Measurements from ENCODE around the gene RIPOR3. TPM values are rescaled to one million over a fixed set of nuclear protein-coding genes. Genes with fewer than 3 reads are reported as not detected.

RIPOR3 gene
- total and polyA plus RNA-seq, 9 of the 15 experiments (the other 6 are each of a cell fraction or from before 2014, with no cell fraction given), result 3.3 to 62.7 (median 21.4) TPM

GRCh38 chr20:50625986-50626677 is 65.2 kb downstream of the RIPOR3 start:
- 0 out of 2 replicates have a peak, but pooled peaks cover 7% of the 10 kb centered on the region for H4K20me1 ChIP-seq (replicated peaks; ENCODE audit: control insufficient read depth, insufficient read depth, low read length)
- intact Hi-C loops (cut with micrococcal nuclease) (loop anchor here (1.0 to 5.0 kb wide), 3 partner anchors 87 to 161 kb away; no protein-coding TSS in a partner anchor), in situ Hi-C loops (cut with MboI) (no loop called here)
- H3K4me1 ChIP-seq (replicated peaks in 1 of 2; ENCODE audit: control insufficient read depth in 2 of 2, insufficient read depth in 2 of 2, low read length in 2 of 2), result peaks cover 0 to 31% of the 10 kb centered on the region in 2 experiments; a peak in 3 of 5 replicates
- no TSS peak for BruUV-seq (replicated peaks)
- CTCF ChIA-PET (ENCODE audit: low intra/inter-chr PET ratio), result interaction anchor here (0.6 to 2.4 kb wide), 4 partner anchors 118 to 694 kb away, joined by 4 to 20 read pairs (median 10); no protein-coding TSS in a partner anchor
- peak; percentile 91 for ATAC-seq
- 0 out of 4 replicates have a peak overlapping the region, but pooled peaks of 1 of the 2 experiments have one; percentile 21 for H3K9ac ChIP-seq (ENCODE audit: insufficient read depth in 1 of 2, low read depth in 2 of 2, low read length in 2 of 2)
- H3K36me3 ChIP-seq (ENCODE audit: control insufficient read depth, insufficient read depth, low read length), result peaks cover 64% of the 10 kb centered on the region
- POLR2A ChIA-PET, result interaction anchor here (0.6 to 1.3 kb wide), 9 partner anchors 8 to 270 kb away, joined by 3 to 5 read pairs (median 3); no protein-coding TSS in a partner anchor
- H3K79me2 ChIP-seq (ENCODE audit: control insufficient read depth, insufficient read depth, low read length), result 0 out of 3 replicates have a peak, but pooled peaks cover 11% of the 10 kb centered on the region
- H3K4me2 ChIP-seq (ENCODE audit: insufficient read depth, low read length), result no peak overlapping the region
- H3K9me1 ChIP-seq (ENCODE audit: control insufficient read depth, insufficient read depth, low read length), result no peaks in the 10 kb centered on the region
- 46% methylated on average over 15 of the region's 15 CpGs for WGBS (ENCODE audit: insufficient coverage, low coverage, missing lambda C conversion rate)
- peak; percentile 68 to 78 (median 73) for DNase-seq (ENCODE audit: extremely low read depth in 1 of 4, low spot score in 3 of 4)
- no peaks in the 10 kb centered on the region for H3K27me3 ChIP-seq (ENCODE audit: control insufficient read depth in 2 of 2, insufficient read depth in 2 of 2, low read length in 2 of 2)
- H2AFZ ChIP-seq (ENCODE audit: low read depth, low read length), result no peak overlapping the region
- H3K27ac ChIP-seq (ENCODE audit: extremely low read depth, low read depth, low read length), result no peak overlapping the region
- no peak overlapping the region for H3K4me3 ChIP-seq
- peak; percentile 19 for FAIRE-seq
- H3K9me3 ChIP-seq (replicated peaks; ENCODE audit: control insufficient read depth, insufficient read depth, low read depth, low read length), result no peaks in the 10 kb centered on the region
- TF ChIP-seq STAG1 (CRISPR knock-in tag; IDR thresholded peaks at IDR 0.05; ENCODE audit: borderline replicate concordance) (peak; percentile 86), MEF2A (IDR thresholded peaks at IDR 0.05; ENCODE audit: control insufficient read depth, low read depth, low read length) (peak; percentile 89), RB1 (IDR thresholded peaks at IDR 0.05; ENCODE audit: low read depth) (0 out of 2 replicates have a peak, but pooled peaks have one; percentile 47), CTBP1 (IDR thresholded peaks at IDR 0.05; ENCODE audit: borderline replicate concordance) (peak; percentile 33; the same call in 1 of the 2 replicates), RBFOX2 (IDR thresholded peaks at IDR 0.05; ENCODE audit: low read depth, low read length) (no peak), NCOA4 (IDR thresholded peaks at IDR 0.05; ENCODE audit: partially characterized antibody) (no peak), GABPB1 (CRISPR knock-in tag; IDR thresholded peaks at IDR 0.05) (0 out of 2 replicates have a peak, but pooled peaks have one; percentile 22), PHF20 (IDR thresholded peaks at IDR 0.05; ENCODE audit: partially characterized antibody) (no peak), ZBTB7A (IDR thresholded peaks at IDR 0.05; ENCODE audit: borderline replicate concordance, control insufficient read depth, low read depth, low read length) (peak; percentile 69; the same call in 1 of the 2 replicates), BMI1 (IDR thresholded peaks at IDR 0.05; ENCODE audit: low read length) (no peak), CTCFL (IDR thresholded peaks at IDR 0.05; ENCODE audit: borderline replicate concordance, insufficient read depth, low read depth, low read length, poor library complexity, severe bottlenecking) (peak; percentile 56), CREM (IDR thresholded peaks at IDR 0.05; ENCODE audit: low read depth) (0 out of 2 replicates have a peak, but pooled peaks have one; percentile 46), DEAF1 (CRISPR knock-in tag; IDR thresholded peaks at IDR 0.05) (peak; percentile 74), TARDBP (IDR thresholded peaks at IDR 0.05) (no peak), ARID2 (IDR thresholded peaks at IDR 0.05) (peak; percentile 71; the same call in 1 of the 2 replicates), KLF16 (IDR thresholded peaks at IDR 0.05) (no peak)

All from K562 (cell line).